ENCODE measurements around the gene LTO1. TPM values are rescaled to one million over a fixed set of nuclear protein-coding genes. Genes with fewer than 3 reads are reported as not detected.

Gene LTO1
- polyA plus RNA-seq, 1 of the 3 experiments (the other 2 are of a cell fraction) = 30.8 TPM

- TF ChIP-seq CHD2 (IDR thresholded peaks at IDR 0.05; ENCODE audit: low read length, partially characterized antibody) (no peak), NRF1 (IDR thresholded peaks at IDR 0.05; ENCODE audit: low read depth, low read length) (no peak), FOSL2 (IDR thresholded peaks at IDR 0.05; ENCODE audit: borderline replicate concordance, low read depth) (no peak), MXI1 (IDR thresholded peaks at IDR 0.05; ENCODE audit: low read depth, low read length) (no peak), MEF2A (IDR thresholded peaks at IDR 0.05; ENCODE audit: borderline replicate concordance, low read depth) (no peak)
Observed at GRCh38 chr11:69705351-69705811, 30.2 kb upstream of the LTO1 start (continued).

- ChIA-PET POLR2A (no interaction called here), CTCF (interaction anchor here (0.6 to 4.3 kb wide), 42 partner anchors 8 to 693 kb away, joined by 3 to 34 read pairs (median 4); partner anchors contain the start of gene LTO1)
- TF ChIP-seq EZH2phosphoT487 (IDR thresholded peaks at IDR 0.05; ENCODE audit: borderline replicate concordance, low read depth) = 0 out of 2 replicates have a peak, but pooled peaks have one; percentile 25
- no peak for TF ChIP-seq MEF2A (IDR thresholded peaks at IDR 0.05; ENCODE audit: borderline replicate concordance, low read depth)
- TF ChIP-seq RAD21 (IDR thresholded peaks at IDR 0.05; ENCODE audit: low read length) = peak; percentile 73
- TF ChIP-seq SMC3 (IDR thresholded peaks at IDR 0.05; ENCODE audit: low read depth, low read length) = peak; percentile 52
- TF ChIP-seq CTCF (IDR thresholded peaks at IDR 0.05) = peak; percentile 68
- no peak for TF ChIP-seq MXI1 (IDR thresholded peaks at IDR 0.05; ENCODE audit: low read depth, low read length)
- H3K4me3 ChIP-seq (ENCODE audit: low read depth in 2 of 2, low read length in 1 of 2) = peak overlapping the region; percentile 31 to 41; a peak in 3 of 4 replicates
- H3K9me3 ChIP-seq = no peaks in the 10 kb centered on the region
- H3K79me2 ChIP-seq (ENCODE audit: insufficient read depth) = no peaks in the 10 kb centered on the region
- no peak overlapping the region for H3K27ac ChIP-seq (ENCODE audit: low read depth in 2 of 2, low read length in 1 of 2)
- WGBS (ENCODE audit: low lambda C conversion rate) = 10% methylated on average over 46 of the region's 63 CpGs
- H3K9ac ChIP-seq = no peak overlapping the region
- peaks cover 3% of the 10 kb centered on the region for H3F3A ChIP-seq (replicated peaks; ENCODE audit: insufficient read depth)
- H3K27me3 ChIP-seq (ENCODE audit: insufficient read depth) = peaks cover 38% of the 10 kb centered on the region
- H2AFZ ChIP-seq (ENCODE audit: low read depth) = no peak overlapping the region
- DNase-seq = peak; percentile 91
- no peaks in the 10 kb centered on the region for H4K20me1 ChIP-seq (ENCODE audit: insufficient read depth)
- no peaks in the 10 kb centered on the region for H3K36me3 ChIP-seq (replicated peaks in 1 of 2; ENCODE audit: control insufficient read depth in 1 of 2, insufficient read depth in 2 of 2, low read length in 1 of 2)
- peak overlapping the region; percentile 44; the same call in 1 of the 2 replicates for H3K4me2 ChIP-seq
- peaks cover 0 to 13% of the 10 kb centered on the region in 2 experiments; a peak in 2 of 4 replicates for H3K4me1 ChIP-seq (ENCODE audit: control insufficient read depth in 1 of 2, insufficient read depth in 2 of 2, low read depth in 1 of 2, low read length in 1 of 2)
- H3K9me2 ChIP-seq = no peaks in the 10 kb centered on the region
Observed at GRCh38 chr11:69704508-69705253, 29.5 kb upstream of the LTO1 start.

GRCh38 chr11:69703768-69704507 lies 28.8 kb upstream of the LTO1 start, which contains the start of gene FGF19:
TSS of gene FGF19 (minus strand) at chr11:69704022. CDS start at chr11:69703876, 146 bp downstream.
- ChIA-PET CTCF (interaction anchor here (0.6 to 4.3 kb wide), 37 partner anchors 8 to 494 kb away, joined by 3 to 34 read pairs (median 4); partner anchors contain the start of gene LTO1), POLR2A (no interaction called here)

More at GRCh38 chr11:69703768-69704507, 28.8 kb upstream of the LTO1 start, which contains the start of gene FGF19:
- DNase-seq = peak; percentile 67
- Histone ChIP-seq H3K27me3 (ENCODE audit: insufficient read depth) (peaks cover 38% of the 10 kb centered on the region), H3K9me3 (no peaks in the 10 kb centered on the region), H2AFZ (ENCODE audit: low read depth) (no peak within 1 kb of the TSS), H3K27ac (ENCODE audit: low read depth in 2 of 2, low read length in 1 of 2) (no peak within 1 kb of the TSS), H3K4me2 (peak within 1 kb of the TSS; percentile 44; the same call in 1 of the 2 replicates), H3K79me2 (ENCODE audit: insufficient read depth) (no peaks in the 10 kb centered on the region), H3K4me3 (ENCODE audit: low read depth in 2 of 2, low read length in 1 of 2) (peak within 1 kb of the TSS; percentile 31 to 41; a peak in 3 of 4 replicates), H3F3A (replicated peaks; ENCODE audit: insufficient read depth) (peaks cover 3% of the 10 kb centered on the region), H3K4me1 (ENCODE audit: control insufficient read depth in 1 of 2, insufficient read depth in 2 of 2, low read depth in 1 of 2, low read length in 1 of 2) (peaks cover 0 to 19% of the 10 kb centered on the region in 2 experiments; a peak in 2 of 4 replicates), H3K36me3 (replicated peaks in 1 of 2; ENCODE audit: control insufficient read depth in 1 of 2, insufficient read depth in 2 of 2, low read length in 1 of 2) (no peaks in the 10 kb centered on the region), H3K9me2 (no peaks in the 10 kb centered on the region), H4K20me1 (ENCODE audit: insufficient read depth) (no peaks in the 10 kb centered on the region), H3K9ac (no peak within 1 kb of the TSS)
- 5% methylated on average over 16 of the region's 67 CpGs for WGBS (ENCODE audit: low lambda C conversion rate)
- TF ChIP-seq YY1 (IDR thresholded peaks at IDR 0.05; ENCODE audit: low read depth) = no peak
- no peak for TF ChIP-seq RCOR1 (IDR thresholded peaks at IDR 0.05; ENCODE audit: low read length)
- no peak for TF ChIP-seq NRF1 (IDR thresholded peaks at IDR 0.05; ENCODE audit: low read depth, low read length)
- no peak for TF ChIP-seq MEF2A (IDR thresholded peaks at IDR 0.05; ENCODE audit: borderline replicate concordance, low read depth)
- no peak for TF ChIP-seq FOXM1 (IDR thresholded peaks at IDR 0.05; ENCODE audit: low read depth)
- TF ChIP-seq IRF3 (IDR thresholded peaks at IDR 0.05; ENCODE audit: low read depth, low read length) = no peak
